Liver (tissue), 9 donors: ENCODE results near the gene CRLF1. TPM values are rescaled to one million over a fixed set of nuclear protein-coding genes. Genes with fewer than 3 reads are reported as not detected.

Source experiments
- DNase-seq: peaks from one replicate; pipeline ENCODE4 v3.0.0-alpha.2; 2017; ENCODE audit warnings: low spot score
- H3K27ac ChIP-seq, 2 donors: one replicate each; pipeline ENCODE4 v1.7.0; 2013; ENCODE audit warnings: inconsistent platforms in 2 of 2, low read length in 2 of 2, control low read depth in 1 of 2, low read depth in 1 of 2, mild to moderate bottlenecking in 1 of 2
- H3K27me3 ChIP-seq, 4 donors: one replicate each; pipeline versions ENCODE4 v1.6.1 to v1.7.0; 2013; ENCODE audit warnings: low read length in 3 of 4, inconsistent platforms in 1 of 4, mild to moderate bottlenecking in 1 of 4, moderate library complexity in 1 of 4; ENCODE audit not compliant: control insufficient read depth in 4 of 4, insufficient read depth in 4 of 4
- H3K36me3 ChIP-seq, 4 donors: one replicate each; pipeline versions ENCODE4 v1.6.1 to v1.7.0; 2013; ENCODE audit warnings: low read length in 3 of 4, mild to moderate bottlenecking in 3 of 4, low read depth in 1 of 4, moderate library complexity in 1 of 4; ENCODE audit not compliant: control insufficient read depth in 4 of 4, insufficient read depth in 3 of 4
- H3K4me1 ChIP-seq, 4 donors: one replicate each; pipeline versions ENCODE4 v1.6.1 to v1.7.0; 2013; ENCODE audit warnings: low read length in 3 of 4, mild to moderate bottlenecking in 3 of 4, moderate library complexity in 1 of 4; ENCODE audit not compliant: control insufficient read depth in 4 of 4, insufficient read depth in 4 of 4
- H3K4me3 ChIP-seq, 3 donors: one replicate each; pipeline versions ENCODE4 v1.6.1 to v1.7.0; 2013; ENCODE audit warnings: low read length in 3 of 3, control low read depth in 1 of 3, low read depth in 1 of 3, mild to moderate bottlenecking in 1 of 3
- H3K9ac ChIP-seq, 2 donors: one replicate each; pipeline ENCODE4 v1.7.0; 2013; ENCODE audit warnings: low read length in 2 of 2, mild to moderate bottlenecking in 2 of 2, moderate library complexity in 2 of 2, control low read depth in 1 of 2, low read depth in 1 of 2
- H3K9me3 ChIP-seq, 4 donors: one replicate each; pipeline versions ENCODE4 v1.6.1 to v1.7.0; 2013; ENCODE audit warnings: low read length in 3 of 4; ENCODE audit not compliant: control insufficient read depth in 4 of 4
- EGR1 ChIP-seq, 2 donors: IDR thresholded peaks; 2 replicates each; pipeline ENCODE4 v1.6.1; 2016 to 2018; ENCODE audit warnings: antibody characterized with exemption in 2 of 2, low read depth in 2 of 2
- FOXA1 ChIP-seq: IDR thresholded peaks from 2 replicates; pipeline ENCODE4 v1.6.1; 2016; ENCODE audit warnings: antibody characterized with exemption
- FOXA2 ChIP-seq: IDR thresholded peaks from 2 replicates; pipeline ENCODE4 v1.6.1; 2016; ENCODE audit warnings: antibody characterized with exemption
- GABPA ChIP-seq, 2 donors: IDR thresholded peaks in 1 of 2; conservative IDR thresholded peaks in 1 of 2; 2 replicates each; pipeline ENCODE4 v1.6.1; 2016; ENCODE audit warnings: antibody characterized with exemption in 2 of 2, mild to moderate bottlenecking in 1 of 2, moderate library complexity in 1 of 2
- HNF4A ChIP-seq, 2 donors: conservative IDR thresholded peaks; 2 replicates each; pipeline ENCODE4 v1.6.1; 2016; ENCODE audit warnings: antibody characterized with exemption in 2 of 2, mild to moderate bottlenecking in 2 of 2
- HNF4G ChIP-seq: IDR thresholded peaks from 2 replicates; pipeline ENCODE4 v1.6.1; 2016; ENCODE audit warnings: antibody characterized with exemption
- JUND ChIP-seq, 2 donors: IDR thresholded peaks; 2 replicates each; pipeline ENCODE4 v1.6.1; 2016; ENCODE audit warnings: antibody characterized with exemption in 2 of 2
- MAX ChIP-seq: IDR thresholded peaks from 2 replicates; pipeline ENCODE4 v1.6.1; 2016; ENCODE audit warnings: antibody characterized with exemption
- NR2F2 ChIP-seq: IDR thresholded peaks from 2 replicates; pipeline ENCODE4 v1.6.1; 2016; ENCODE audit warnings: antibody characterized with exemption
- RAD21 ChIP-seq, 2 donors: IDR thresholded peaks; 2 replicates each; pipeline ENCODE4 v1.6.1; 2016; ENCODE audit warnings: antibody characterized with exemption in 2 of 2, mild to moderate bottlenecking in 2 of 2
- REST ChIP-seq: IDR thresholded peaks from 2 replicates; pipeline ENCODE4 v1.6.1; 2016; ENCODE audit warnings: antibody characterized with exemption, mild to moderate bottlenecking
- RXRA ChIP-seq, 2 donors: IDR thresholded peaks; 2 replicates each; pipeline ENCODE4 v1.6.1; 2017 to 2018; ENCODE audit warnings: antibody characterized with exemption in 2 of 2, mild to moderate bottlenecking in 1 of 2
- SP1 ChIP-seq: IDR thresholded peaks from 2 replicates; pipeline ENCODE4 v1.6.1; 2018; ENCODE audit warnings: antibody characterized with exemption, mild to moderate bottlenecking
- TAF1 ChIP-seq: conservative IDR thresholded peaks from 2 replicates; pipeline ENCODE4 v1.6.1; 2016; ENCODE audit warnings: antibody characterized with exemption, mild to moderate bottlenecking
- YY1 ChIP-seq: IDR thresholded peaks from 2 replicates; pipeline ENCODE4 v1.6.1; 2016; ENCODE audit warnings: antibody characterized with exemption, mild to moderate bottlenecking
- WGBS: extraction: QIAGEN DNeasy Blood & Tissue Kit; methylation state at CpG from one replicate; pipeline ENCODE4 v1.1.7; 2013; 5-methylcytosine and 5-hydroxymethylcytosine counted together
- polyA plus RNA-seq, 2 donors: library from polyadenylated mRNA; stranded (reverse) in 1 of 2; unstranded in 1 of 2; fragments of 200-250 nt in 1 of 2; fragments of >200 nt in 1 of 2; fragmentation: Nextera tagmentation in 1 of 2; extraction: Ambion mirVana in 1 of 2; gene quantifications; one replicate each; pipeline versions ENCODE4 v1.2.1 to v1.2.3, GENCODE V29; 2013 to 2015
- total RNA-seq, 2 donors: library from RNA; depleted of rRNA; stranded (reverse); fragments of >200 nt; gene quantifications; one replicate each; pipeline ENCODE4 v1.2.3, GENCODE V29; 2014
- TF ChIP-seq, protein P1 (sequence below): IDR thresholded peaks from 2 replicates; pipeline ENCODE4 v1.6.1; 2016; ENCODE audit warnings: antibody characterized with exemption
- TF ChIP-seq, protein P2 (sequence below): IDR thresholded peaks from 2 replicates; pipeline ENCODE4 v1.6.1; 2016; ENCODE audit warnings: antibody characterized with exemption
- TF ChIP-seq, protein P3 (sequence below): fragments of 150-350 bp; IDR thresholded peaks from 2 replicates; pipeline ENCODE4 v1.5.1; 2017; ENCODE audit warnings: improper control_type of control experiment, low read depth, low read length; ENCODE audit not compliant: missing input control
- donor health status: healthy.
- donor health status: healthy.
- donor health status: healthy.
- donor health status: healthy.
- donor health status: healthy.

Gene CRLF1
- total and polyA plus RNA-seq, 4 donors, result 0.49 to 1.9 (median 1.6) TPM; not detected in 1

GRCh38 chr19:18568367-18568766 lies 38.2 kb downstream of the CRLF1 start:
- 96% methylated on average over 15 of the region's 15 CpGs for WGBS
- H3K4me3 ChIP-seq, result no peak overlapping the region
- H3K27ac ChIP-seq, result no peak overlapping the region
- DNase-seq, result no peak
- no peak overlapping the region for H3K9ac ChIP-seq
- H3K36me3 ChIP-seq, result peaks cover 10 to 47% (median 21%) of the 10 kb centered on the region in 4 donors
- TF ChIP-seq, protein P1, sequence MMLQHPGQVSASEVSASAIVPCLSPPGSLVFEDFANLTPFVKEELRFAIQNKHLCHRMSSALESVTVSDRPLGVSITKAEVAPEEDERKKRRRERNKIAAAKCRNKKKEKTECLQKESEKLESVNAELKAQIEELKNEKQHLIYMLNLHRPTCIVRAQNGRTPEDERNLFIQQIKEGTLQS, result no peak
- TF ChIP-seq MAX, result no peak
- TF ChIP-seq, protein P2, sequence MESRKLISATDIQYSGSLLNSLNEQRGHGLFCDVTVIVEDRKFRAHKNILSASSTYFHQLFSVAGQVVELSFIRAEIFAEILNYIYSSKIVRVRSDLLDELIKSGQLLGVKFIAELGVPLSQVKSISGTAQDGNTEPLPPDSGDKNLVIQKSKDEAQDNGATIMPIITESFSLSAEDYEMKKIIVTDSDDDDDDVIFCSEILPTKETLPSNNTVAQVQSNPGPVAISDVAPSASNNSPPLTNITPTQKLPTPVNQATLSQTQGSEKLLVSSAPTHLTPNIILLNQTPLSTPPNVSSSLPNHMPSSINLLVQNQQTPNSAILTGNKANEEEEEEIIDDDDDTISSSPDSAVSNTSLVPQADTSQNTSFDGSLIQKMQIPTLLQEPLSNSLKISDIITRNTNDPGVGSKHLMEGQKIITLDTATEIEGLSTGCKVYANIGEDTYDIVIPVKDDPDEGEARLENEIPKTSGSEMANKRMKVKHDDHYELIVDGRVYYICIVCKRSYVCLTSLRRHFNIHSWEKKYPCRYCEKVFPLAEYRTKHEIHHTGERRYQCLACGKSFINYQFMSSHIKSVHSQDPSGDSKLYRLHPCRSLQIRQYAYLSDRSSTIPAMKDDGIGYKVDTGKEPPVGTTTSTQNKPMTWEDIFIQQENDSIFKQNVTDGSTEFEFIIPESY, result no peak
- no peak for TF ChIP-seq JUND (IDR thresholded peaks at IDR 0.05)
- no peak for TF ChIP-seq REST
- no peak for TF ChIP-seq TAF1
- no peak for TF ChIP-seq NR2F2
- TF ChIP-seq GABPA (IDR thresholded peaks at IDR 0.05 in 1 of 2, conservative IDR thresholded peaks at IDR 0.05 in 1 of 2), result no peak
- TF ChIP-seq SP1, result no peak
- TF ChIP-seq RAD21 (IDR thresholded peaks at IDR 0.05), result no peak
- TF ChIP-seq YY1, result no peak
- no peak for TF ChIP-seq FOXA1
- no peak for TF ChIP-seq EGR1 (IDR thresholded peaks at IDR 0.05; ENCODE audit: low read depth in 2 of 2)
- TF ChIP-seq HNF4A (conservative IDR thresholded peaks at IDR 0.05), result no peak
- TF ChIP-seq HNF4G, result no peak
- no peak for TF ChIP-seq FOXA2
- TF ChIP-seq, protein P3, sequence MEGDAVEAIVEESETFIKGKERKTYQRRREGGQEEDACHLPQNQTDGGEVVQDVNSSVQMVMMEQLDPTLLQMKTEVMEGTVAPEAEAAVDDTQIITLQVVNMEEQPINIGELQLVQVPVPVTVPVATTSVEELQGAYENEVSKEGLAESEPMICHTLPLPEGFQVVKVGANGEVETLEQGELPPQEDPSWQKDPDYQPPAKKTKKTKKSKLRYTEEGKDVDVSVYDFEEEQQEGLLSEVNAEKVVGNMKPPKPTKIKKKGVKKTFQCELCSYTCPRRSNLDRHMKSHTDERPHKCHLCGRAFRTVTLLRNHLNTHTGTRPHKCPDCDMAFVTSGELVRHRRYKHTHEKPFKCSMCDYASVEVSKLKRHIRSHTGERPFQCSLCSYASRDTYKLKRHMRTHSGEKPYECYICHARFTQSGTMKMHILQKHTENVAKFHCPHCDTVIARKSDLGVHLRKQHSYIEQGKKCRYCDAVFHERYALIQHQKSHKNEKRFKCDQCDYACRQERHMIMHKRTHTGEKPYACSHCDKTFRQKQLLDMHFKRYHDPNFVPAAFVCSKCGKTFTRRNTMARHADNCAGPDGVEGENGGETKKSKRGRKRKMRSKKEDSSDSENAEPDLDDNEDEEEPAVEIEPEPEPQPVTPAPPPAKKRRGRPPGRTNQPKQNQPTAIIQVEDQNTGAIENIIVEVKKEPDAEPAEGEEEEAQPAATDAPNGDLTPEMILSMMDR, result no peak
- no peak for TF ChIP-seq RXRA (IDR thresholded peaks at IDR 0.05)
- H3K9me3 ChIP-seq, result no peaks in the 10 kb centered on the region
- no peaks in the 10 kb centered on the region for H3K27me3 ChIP-seq
- peaks cover 4 to 20% (median 11%) of the 10 kb centered on the region in 4 donors for H3K4me1 ChIP-seq
